GM19438 (cell line): ENCODE results near the gene CDK17.
"Not testable (repeated sequence)": the region's sequence is repeated elsewhere in the genome, so short reads cannot be mapped to it uniquely, and the experiment has no call there.

Experiments
- ATAC-seq: cut with Tn5 transposase; IDR thresholded peaks from one replicate; pipeline ENCODE4 v1.9.1; 2021; ENCODE audit warnings: low read depth; ENCODE audit not compliant: unreplicated experiment

The CDK17 gene

DNA sequence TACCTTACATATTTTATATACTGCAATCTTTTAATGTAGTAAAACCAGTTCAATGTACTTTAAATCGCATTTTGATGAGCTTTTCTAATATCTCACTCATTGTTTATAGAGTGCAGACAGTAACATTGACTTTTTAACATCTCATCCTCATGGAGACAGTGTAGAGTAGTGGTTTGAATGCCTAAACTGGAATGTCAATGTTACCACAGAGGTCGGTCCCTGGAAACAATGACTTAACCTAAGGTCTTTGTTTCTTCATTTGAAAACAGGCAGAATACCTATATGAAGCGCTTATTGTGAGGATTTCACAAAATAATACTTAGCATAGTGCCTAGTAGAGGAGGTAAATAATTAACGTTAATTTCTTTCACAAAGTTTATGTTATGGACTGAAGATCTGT lies 5.0 kb downstream of the CDK17 start:
- ATAC-seq: no peak

- ATAC-seq: not testable (repeated sequence)
These were observed 7.0 kb downstream of the CDK17 start for GRCh38 chr12:96393229-96393628.

GRCh38 chr12:96392397-96392796 lies 7.8 kb downstream of the CDK17 start:
- no peak for ATAC-seq

- no peak for ATAC-seq
These were observed 12.3 kb downstream of the CDK17 start for GRCh38 chr12:96387981-96388380.

- no peak for ATAC-seq
These were observed 13.4 kb downstream of the CDK17 start for GRCh38 chr12:96386794-96387193.

DNA sequence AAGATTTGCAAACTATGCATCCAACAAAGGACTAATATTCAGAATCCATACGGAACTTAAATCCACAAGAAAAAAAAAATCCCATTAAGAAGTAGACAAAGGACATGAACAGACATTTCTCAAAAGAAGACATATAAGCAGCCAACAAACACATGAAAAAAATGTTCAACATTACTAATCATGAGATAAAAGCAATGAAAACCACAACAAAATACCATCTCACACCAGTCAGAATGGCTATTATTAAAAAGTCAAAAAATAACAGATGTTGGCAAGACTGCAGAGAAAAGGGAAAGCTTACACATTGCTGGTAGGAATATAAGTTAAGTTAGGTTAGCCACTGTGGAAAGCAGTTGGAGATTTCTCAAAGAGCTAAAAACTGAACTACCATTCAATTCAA lies 16.2 kb downstream of the CDK17 start:
- ATAC-seq: no peak

- no peak for ATAC-seq
These were observed 16.9 kb downstream of the CDK17 start for GRCh38 chr12:96383371-96383770.

DNA sequence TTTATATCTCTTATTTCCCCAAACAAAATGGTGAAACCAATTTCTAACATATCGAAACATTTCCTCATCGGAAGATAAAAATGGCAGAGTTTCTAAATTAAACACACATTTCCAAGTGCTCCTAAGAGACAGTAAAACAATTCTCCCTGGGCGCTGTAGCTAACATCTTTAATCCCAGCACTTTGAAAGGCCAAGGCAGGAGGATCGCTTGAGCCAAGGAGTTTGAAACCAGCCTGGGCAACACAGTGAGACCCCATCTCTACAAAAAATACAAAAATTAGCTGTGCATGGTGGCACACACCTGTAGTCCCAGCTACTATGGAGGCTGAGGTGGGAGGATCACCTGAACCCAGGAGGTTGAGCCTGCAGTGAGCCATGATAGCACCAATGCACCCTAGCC lies 20.5 kb downstream of the CDK17 start:
- not testable (repeated sequence) for ATAC-seq

DNA sequence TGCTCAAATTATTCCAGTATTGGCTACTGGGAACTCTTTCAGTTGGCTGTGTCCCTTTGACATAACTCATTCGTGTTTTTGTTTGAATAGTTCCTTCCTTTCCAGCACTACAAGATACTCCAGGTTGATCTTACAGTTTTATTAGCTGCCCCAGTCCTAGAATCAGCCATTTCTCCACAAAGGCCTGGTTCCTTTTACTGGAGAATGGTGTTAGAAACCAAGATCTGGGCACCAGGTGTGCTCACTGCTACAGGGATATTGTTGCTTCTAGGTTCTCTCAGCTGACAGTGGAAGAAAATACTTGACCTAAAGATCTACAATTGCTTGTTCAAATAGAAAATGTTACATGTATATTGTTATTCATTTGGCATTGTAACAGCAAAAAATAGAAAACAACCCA lies 21.9 kb downstream of the CDK17 start:
- ATAC-seq: no peak

DNA sequence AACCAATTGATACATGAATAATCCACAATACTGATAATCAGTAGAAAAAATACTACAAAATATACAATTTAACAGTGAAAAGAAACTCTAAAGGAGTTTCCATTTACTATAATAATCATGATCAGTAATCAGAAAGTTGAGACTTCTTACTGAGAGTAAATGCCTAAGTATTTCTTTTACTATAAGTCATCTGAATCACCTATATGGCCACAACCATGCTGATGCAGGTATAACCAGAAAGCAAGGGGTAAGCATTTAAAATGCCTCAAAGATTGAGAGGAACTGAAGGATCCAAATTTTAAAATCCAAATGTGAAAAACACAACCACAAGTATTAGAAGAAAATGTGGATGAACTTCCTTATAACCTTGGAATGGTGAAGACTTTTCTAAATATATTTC lies 23.4 kb downstream of the CDK17 start:
- ATAC-seq: no peak

DNA sequence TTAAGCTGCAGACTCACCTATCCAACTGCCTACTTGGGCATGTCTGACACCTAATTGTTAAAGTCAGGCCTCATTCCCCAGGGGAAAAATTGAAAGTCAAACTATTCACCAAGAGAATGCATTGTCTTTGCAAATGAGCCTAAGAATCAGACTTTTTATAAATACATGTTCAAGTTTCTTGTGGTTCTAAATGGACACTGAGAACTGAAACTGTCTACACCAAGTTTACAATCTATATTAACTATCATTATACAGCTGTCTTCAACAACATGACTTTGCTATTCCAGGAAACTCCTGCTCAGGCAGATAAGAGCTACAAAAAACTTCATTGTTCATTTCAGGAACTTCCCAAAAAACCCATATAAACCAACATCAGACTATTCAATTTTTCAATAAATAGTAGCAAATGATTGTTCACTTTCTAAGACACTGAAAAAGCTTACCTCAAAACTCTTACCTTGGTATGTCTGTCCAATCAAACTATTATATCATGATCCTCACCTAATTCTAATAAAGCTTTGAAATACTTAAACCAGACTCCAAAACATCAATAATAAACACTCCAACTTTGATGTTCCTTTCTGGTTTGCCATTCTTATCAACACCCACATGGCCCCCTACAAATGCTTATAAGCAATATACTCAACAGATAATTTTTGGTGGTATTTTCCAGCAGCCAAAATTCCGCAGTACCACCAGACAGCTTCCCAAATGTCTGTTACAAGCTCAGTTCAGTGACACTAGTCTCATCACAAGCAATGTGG lies 24.2 kb downstream of the CDK17 start:
- peak; percentile 81 for ATAC-seq

DNA sequence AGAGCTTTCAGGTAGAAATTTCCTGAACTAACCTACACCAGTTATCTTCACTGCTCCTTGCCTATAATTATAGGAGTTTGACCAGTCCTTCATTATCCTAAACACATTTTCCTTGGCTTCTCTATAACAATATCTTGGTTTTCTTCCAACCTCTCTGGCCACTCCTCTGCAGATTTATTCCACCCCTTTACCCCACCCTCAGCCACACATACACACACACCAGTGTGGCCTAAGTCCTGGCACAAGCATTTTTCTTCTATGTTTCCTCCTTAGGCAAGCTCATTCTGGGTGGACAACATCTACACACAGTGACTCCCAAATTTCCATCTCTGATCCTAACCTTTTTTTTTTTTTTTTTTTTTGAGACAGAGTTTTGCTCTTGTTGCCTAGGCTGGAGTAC lies 25.1 kb downstream of the CDK17 start:
- ATAC-seq: no peak

- ATAC-seq: no peak
These were observed 28.2 kb downstream of the CDK17 start for GRCh38 chr12:96371790-96372699.

GRCh38 chr12:96371138-96371789 lies 29.0 kb downstream of the CDK17 start:
- ATAC-seq: no peak

- ATAC-seq: no peak
These were observed 31.6 kb downstream of the CDK17 start for GRCh38 chr12:96368687-96369086.

GRCh38 chr12:96368233-96368632 lies 32.0 kb downstream of the CDK17 start:
- ATAC-seq: no peak

- ATAC-seq: no peak
These were observed 33.9 kb downstream of the CDK17 start for GRCh38 chr12:96366381-96366654.

- ATAC-seq: no peak
These were observed 34.4 kb downstream of the CDK17 start for GRCh38 chr12:96365604-96366380.

- no peak for ATAC-seq
These were observed 36.0 kb downstream of the CDK17 start for GRCh38 chr12:96364092-96364700.

- no peak for ATAC-seq
These were observed 39.2 kb downstream of the CDK17 start for GRCh38 chr12:96361074-96361473.
